Bronchial epithelial cell (primary cell): ENCODE results near the gene EN1. TPM values are rescaled to one million over a fixed set of nuclear protein-coding genes. Genes with fewer than 3 reads are reported as not detected.

Source experiments
- DNase-seq: peaks from one replicate; pipeline ENCODE4 v3.0.0-alpha.2; 2010; ENCODE audit warnings: low read depth
- FAIRE-seq: peaks from 2 replicates; lab custom pipeline; 2011; peaks lifted over from hg19 to GRCh38; lab: Jason Lieb, UNC
- H3K27me3 ChIP-seq: 2 replicates; pipeline ENCODE4 v1.5.1; 2011; ENCODE audit warnings: low read length; ENCODE audit not compliant: control insufficient read depth, insufficient read depth
- H3K36me3 ChIP-seq: 2 replicates; pipeline ENCODE4 v1.5.1; 2011; ENCODE audit warnings: low read length; ENCODE audit not compliant: control insufficient read depth, insufficient read depth
- H3K4me3 ChIP-seq: 2 replicates; pipeline ENCODE4 v1.5.1; 2011; ENCODE audit warnings: mild to moderate bottlenecking, low read depth, low read length, control low read depth
- total RNA-seq: library from RNA; depleted of rRNA; stranded (reverse); fragments of >200 nt; gene quantifications from 2 replicates; pipeline ENCODE4 v1.2.1, GENCODE V29; 2014
- TF ChIP-seq, protein P1 (sequence below): IDR thresholded peaks from 2 replicates; pipeline ENCODE4 v1.5.1; 2011; ENCODE audit warnings: mild to moderate bottlenecking, moderate library complexity, low read length, control low read depth, inconsistent platforms; ENCODE audit not compliant: insufficient read depth, severe bottlenecking

The EN1 gene
- total RNA-seq, 1 donor from 2014 or later, result not detected

GRCh38 chr2:118811514-118812115, 35.8 kb downstream of the EN1 start:
- FAIRE-seq (no peak), DNase-seq (no peak)
- H3K36me3 ChIP-seq, result no peaks in the 10 kb centered on the region
- H3K27me3 ChIP-seq, result peaks cover 9% of the 10 kb centered on the region
- no peak overlapping the region for H3K4me3 ChIP-seq
- TF ChIP-seq, protein P1, sequence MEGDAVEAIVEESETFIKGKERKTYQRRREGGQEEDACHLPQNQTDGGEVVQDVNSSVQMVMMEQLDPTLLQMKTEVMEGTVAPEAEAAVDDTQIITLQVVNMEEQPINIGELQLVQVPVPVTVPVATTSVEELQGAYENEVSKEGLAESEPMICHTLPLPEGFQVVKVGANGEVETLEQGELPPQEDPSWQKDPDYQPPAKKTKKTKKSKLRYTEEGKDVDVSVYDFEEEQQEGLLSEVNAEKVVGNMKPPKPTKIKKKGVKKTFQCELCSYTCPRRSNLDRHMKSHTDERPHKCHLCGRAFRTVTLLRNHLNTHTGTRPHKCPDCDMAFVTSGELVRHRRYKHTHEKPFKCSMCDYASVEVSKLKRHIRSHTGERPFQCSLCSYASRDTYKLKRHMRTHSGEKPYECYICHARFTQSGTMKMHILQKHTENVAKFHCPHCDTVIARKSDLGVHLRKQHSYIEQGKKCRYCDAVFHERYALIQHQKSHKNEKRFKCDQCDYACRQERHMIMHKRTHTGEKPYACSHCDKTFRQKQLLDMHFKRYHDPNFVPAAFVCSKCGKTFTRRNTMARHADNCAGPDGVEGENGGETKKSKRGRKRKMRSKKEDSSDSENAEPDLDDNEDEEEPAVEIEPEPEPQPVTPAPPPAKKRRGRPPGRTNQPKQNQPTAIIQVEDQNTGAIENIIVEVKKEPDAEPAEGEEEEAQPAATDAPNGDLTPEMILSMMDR, result no peak

- no peak for DNase-seq
- H3K4me3 ChIP-seq, result no peak overlapping the region
- FAIRE-seq, result no peak
- TF ChIP-seq, protein P1, result no peak
- peaks cover 9% of the 10 kb centered on the region for H3K27me3 ChIP-seq
- no peaks in the 10 kb centered on the region for H3K36me3 ChIP-seq
Observed at GRCh38 chr2:118810766-118811165, 36.7 kb downstream of the EN1 start.

- FAIRE-seq (no peak), DNase-seq (no peak)
- peaks cover 9% of the 10 kb centered on the region for H3K27me3 ChIP-seq
- TF ChIP-seq, protein P1, result no peak
- no peaks in the 10 kb centered on the region for H3K36me3 ChIP-seq
- no peak overlapping the region for H3K4me3 ChIP-seq
Observed at GRCh38 chr2:118808429-118808809, 39.0 kb downstream of the EN1 start.

DNA sequence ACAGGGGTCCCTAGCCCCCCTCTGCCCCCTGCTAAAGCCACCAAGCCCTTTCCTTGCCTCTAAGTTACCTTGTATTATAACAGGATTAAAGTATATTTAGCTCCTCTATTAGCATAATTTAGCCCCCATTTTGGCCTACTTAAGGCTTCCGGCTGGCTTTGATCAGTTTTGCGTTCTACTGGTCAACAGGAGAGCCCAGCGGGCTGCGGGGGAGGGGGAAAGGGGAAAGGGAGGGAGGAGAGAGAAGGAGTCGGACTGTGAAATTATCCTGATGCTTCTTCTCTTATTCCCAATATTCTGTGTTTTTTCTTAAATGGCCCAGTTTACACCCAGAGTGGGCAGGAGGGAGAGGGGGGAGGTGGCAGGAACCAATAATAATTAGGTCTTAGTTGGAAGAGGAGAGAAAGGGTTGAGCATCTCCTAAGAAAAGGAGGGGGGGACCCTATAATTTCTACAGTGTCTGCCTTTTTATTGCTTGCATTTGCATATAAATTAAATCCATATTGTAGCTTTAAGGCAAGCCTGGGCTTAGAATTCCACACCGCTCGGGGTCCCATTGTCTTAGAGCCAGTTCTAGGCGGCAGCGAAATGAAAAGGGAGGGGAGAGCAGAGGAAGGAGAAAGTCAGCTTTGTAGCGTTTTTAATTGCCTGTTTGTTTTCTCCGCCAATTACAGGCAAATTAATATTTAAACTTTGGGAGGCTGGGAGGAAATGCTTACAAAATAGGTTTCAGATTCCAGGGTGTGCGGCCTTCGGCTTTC, 39.6 kb downstream of the EN1 start:
- DNase-seq (no peak), FAIRE-seq (no peak)
- Histone ChIP-seq H3K27me3 (peaks cover 8% of the 10 kb centered on the region), H3K36me3 (no peaks in the 10 kb centered on the region), H3K4me3 (no peak overlapping the region)
- TF ChIP-seq, protein P1, result no peak

GRCh38 chr2:118806797-118807667, 40.4 kb downstream of the EN1 start:
- FAIRE-seq, result no peak
- peaks cover 4% of the 10 kb centered on the region for H3K27me3 ChIP-seq
- H3K4me3 ChIP-seq, result no peak overlapping the region

More at GRCh38 chr2:118806797-118807667, 40.4 kb downstream of the EN1 start:
- TF ChIP-seq, protein P1, result no peak
- no peak for DNase-seq
- H3K36me3 ChIP-seq, result no peaks in the 10 kb centered on the region
